H1 (cell line): ENCODE data around the gene TAS1R3. TPM values are rescaled to one million over a fixed set of nuclear protein-coding genes. Genes with fewer than 3 reads are reported as not detected.
A peak's percentile ranks its signal among the peaks of the same experiment; 100 is the strongest.

Source experiments
- BRCA1 ChIP-seq: IDR thresholded peaks from 2 replicates; pipeline ENCODE4 v1.6.1; 2012; ENCODE audit warnings: low read depth, low read length, improper control_type of control experiment
- CBX5 ChIP-seq: fragments of 300-800, 300-1000 bp; sonication (generic); IDR thresholded peaks from 2 replicates; pipeline ENCODE4 v1.7.1; 2016; ENCODE audit warnings: antibody characterized with exemption, low read length, low read depth
- CHD1 ChIP-seq: IDR thresholded peaks from 2 replicates; pipeline ENCODE4 v1.6.1; 2012; ENCODE audit warnings: low read depth, low read length, improper control_type of control experiment
- EZH2 ChIP-seq: fragments of 200-600 bp; sonication (generic); IDR thresholded peaks from 2 replicates; pipeline ENCODE4 v1.7.1; 2012; ENCODE audit warnings: low read depth, mild to moderate bottlenecking, moderate library complexity, low read length, inconsistent platforms; ENCODE audit not compliant: severe bottlenecking
- FOSL1 ChIP-seq: IDR thresholded peaks from 2 replicates; pipeline ENCODE4 v1.6.1; 2011; ENCODE audit warnings: mild to moderate bottlenecking, low read depth, low read length, moderate library complexity; ENCODE audit not compliant: insufficient read depth
- JUND ChIP-seq: IDR thresholded peaks from 2 replicates; pipeline ENCODE4 v1.6.1; 2011; ENCODE audit warnings: mild to moderate bottlenecking, improper control_type of control experiment, low read length
- KDM4A ChIP-seq: IDR thresholded peaks from one replicate; pipeline ENCODE4 v1.7.1; 2012; ENCODE audit warnings: low read depth, mild to moderate bottlenecking, moderate library complexity, low read length, inconsistent platforms; ENCODE audit not compliant: severe bottlenecking
- POLR2A ChIP-seq, 2 experiments: IDR thresholded peaks; 1 replicate in 1 of 2; 2 replicates in 1 of 2; pipeline ENCODE4 v1.6.1; 2011; ENCODE audit warnings: low read depth in 2 of 2, low read length in 2 of 2, mild to moderate bottlenecking in 2 of 2; ENCODE audit errors: control extremely low read depth in 1 of 2
- SIRT6 ChIP-seq: IDR thresholded peaks from one replicate; pipeline ENCODE4 v1.7.1; 2012; ENCODE audit warnings: low read length, inconsistent platforms
- SP1 ChIP-seq: IDR thresholded peaks from 2 replicates; pipeline ENCODE4 v1.6.1; 2011; ENCODE audit warnings: low read depth, low read length
- SP2 ChIP-seq: IDR thresholded peaks from 2 replicates; pipeline ENCODE4 v1.6.1; 2012; ENCODE audit warnings: mild to moderate bottlenecking, low read length, inconsistent platforms
- TAF7 ChIP-seq: optimal IDR thresholded peaks from 2 replicates; pipeline ENCODE3; 2011; ENCODE audit warnings: low read depth, mild to moderate bottlenecking, inconsistent platforms, low read length, moderate library complexity, borderline replicate concordance
- polyA plus RNA-seq, 7 experiments: library from polyadenylated mRNA; depleted of rRNA in 3 of 7; stranded (reverse) in 5 of 7; unstranded in 2 of 7; fragments of >200 nt in 5 of 7; fragments of 200-250 nt in 2 of 7; gene quantifications; 1 replicate in 5 of 7; 2 replicates in 1 of 7; 4 replicates in 1 of 7; pipeline versions ENCODE4 v1.2.1 to v1.2.3, GENCODE V29; 2011 to 2013; ENCODE audit warnings: missing spikeins in 2 of 7, mixed read lengths in 2 of 7
- total RNA-seq: library from RNA; stranded (reverse); fragmentation: NEBNext Ultra II Directional; extraction: Animal tissue kit (Norgen Biotek cat#: 25700); gene quantifications from 2 replicates; pipeline ENCODE4 v1.2.1, GENCODE V29; 2021
- TF ChIP-seq, protein P1 (sequence below): IDR thresholded peaks from 2 replicates; pipeline ENCODE4 v1.6.1; 2012; ENCODE audit warnings: inconsistent platforms
- TF ChIP-seq, protein P2 (sequence below): IDR thresholded peaks from 2 replicates; pipeline ENCODE4 v1.6.1; 2012; ENCODE audit warnings: inconsistent platforms
- TF ChIP-seq, protein P3 (sequence below): IDR thresholded peaks from 2 replicates; pipeline ENCODE4 v1.6.1; 2011; ENCODE audit warnings: low read length, improper control_type of control experiment

The TAS1R3 gene
- total and polyA plus RNA-seq, 2 of the 8 experiments (the other 6 are each of a cell fraction or from before 2014, with no cell fraction given), result 0.03 to 0.19 TPM

DNA sequence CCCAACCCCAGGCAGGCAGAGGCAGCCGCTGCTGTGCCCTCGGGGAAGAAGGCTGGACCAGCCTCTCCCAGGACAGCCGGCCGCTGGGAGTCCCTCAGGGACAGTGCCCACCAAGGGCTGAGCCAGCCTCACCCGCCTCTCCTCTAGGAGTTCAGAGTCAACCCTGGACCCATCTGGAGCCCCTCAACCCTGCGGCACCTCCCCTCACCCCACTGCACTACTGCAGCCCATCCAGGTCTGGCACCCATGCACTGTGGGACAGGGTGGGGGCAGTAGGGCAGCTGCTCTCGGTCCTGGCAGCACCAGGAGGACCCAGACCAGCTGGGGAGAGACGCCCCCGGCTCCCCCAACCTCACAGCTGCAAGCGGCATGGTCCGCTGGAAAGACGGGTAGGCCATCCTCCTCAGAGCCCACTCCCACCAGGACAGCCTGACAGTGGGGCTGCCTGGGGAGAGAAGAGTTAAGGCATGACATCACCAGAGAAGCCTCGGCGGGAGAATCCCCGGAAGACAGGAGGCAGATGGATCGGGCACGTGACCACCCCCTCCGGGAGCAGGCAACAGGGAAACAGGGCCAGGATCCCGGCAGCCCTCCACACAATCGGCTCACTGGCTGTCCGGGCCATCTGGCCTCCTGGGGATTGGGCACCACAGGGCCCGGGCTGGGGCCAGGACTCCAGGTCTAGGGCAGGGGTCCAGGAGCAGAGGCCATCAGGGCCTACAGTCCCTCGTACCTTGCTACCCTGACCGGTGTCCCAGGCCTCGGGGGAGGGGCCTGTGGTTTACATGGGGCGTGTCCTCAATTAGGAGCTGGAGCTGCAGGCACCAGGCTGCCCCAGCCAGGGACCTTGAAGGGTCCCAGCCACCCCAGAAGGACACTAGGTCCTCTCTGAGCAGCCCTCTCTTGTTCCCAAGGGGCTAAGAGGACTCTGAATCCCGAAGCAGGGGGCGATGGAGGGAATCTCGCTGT lies 26.5 kb upstream of the TAS1R3 start (continued):
- TF ChIP-seq, protein P1, sequence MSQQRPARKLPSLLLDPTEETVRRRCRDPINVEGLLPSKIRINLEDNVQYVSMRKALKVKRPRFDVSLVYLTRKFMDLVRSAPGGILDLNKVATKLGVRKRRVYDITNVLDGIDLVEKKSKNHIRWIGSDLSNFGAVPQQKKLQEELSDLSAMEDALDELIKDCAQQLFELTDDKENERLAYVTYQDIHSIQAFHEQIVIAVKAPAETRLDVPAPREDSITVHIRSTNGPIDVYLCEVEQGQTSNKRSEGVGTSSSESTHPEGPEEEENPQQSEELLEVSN, result peak; percentile 96
- no peak for TF ChIP-seq KDM4A
- no peak for TF ChIP-seq SP1
- no peak for TF ChIP-seq BRCA1
- no peak for TF ChIP-seq EZH2
- TF ChIP-seq CBX5, result no peak
- no peak for TF ChIP-seq POLR2A (IDR thresholded peaks at IDR 0.05; ENCODE audit: control extremely low read depth in 1 of 2, low read depth in 2 of 2, low read length in 2 of 2)
- no peak for TF ChIP-seq SIRT6
- TF ChIP-seq FOSL1, result no peak
- TF ChIP-seq, protein P2, sequence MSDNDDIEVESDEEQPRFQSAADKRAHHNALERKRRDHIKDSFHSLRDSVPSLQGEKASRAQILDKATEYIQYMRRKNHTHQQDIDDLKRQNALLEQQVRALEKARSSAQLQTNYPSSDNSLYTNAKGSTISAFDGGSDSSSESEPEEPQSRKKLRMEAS, result peak; percentile 89
- TF ChIP-seq SP2, result no peak
- peak; percentile 76; the same call in 1 of the 2 replicates for TF ChIP-seq JUND
- TF ChIP-seq, protein P3, sequence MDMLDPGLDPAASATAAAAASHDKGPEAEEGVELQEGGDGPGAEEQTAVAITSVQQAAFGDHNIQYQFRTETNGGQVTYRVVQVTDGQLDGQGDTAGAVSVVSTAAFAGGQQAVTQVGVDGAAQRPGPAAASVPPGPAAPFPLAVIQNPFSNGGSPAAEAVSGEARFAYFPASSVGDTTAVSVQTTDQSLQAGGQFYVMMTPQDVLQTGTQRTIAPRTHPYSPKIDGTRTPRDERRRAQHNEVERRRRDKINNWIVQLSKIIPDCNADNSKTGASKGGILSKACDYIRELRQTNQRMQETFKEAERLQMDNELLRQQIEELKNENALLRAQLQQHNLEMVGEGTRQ, result peak; percentile 92
- TF ChIP-seq TAF7, result no peak
- TF ChIP-seq CHD1, result no peak
